ENCODE results near the gene ADARB1. TPM values are rescaled to one million over a fixed set of nuclear protein-coding genes. Genes with fewer than 3 reads are reported as not detected.

The ADARB1 gene
- total RNA-seq, 1 donor from 2014 or later = 18.8 TPM

- no peak for DNase-seq (ENCODE audit: low read depth, low spot score)
These were observed 627 bp downstream of the ADARB1 start for GRCh38 chr21:45074818-45075595.

GRCh38 chr21:45075596-45076244, 1.3 kb downstream of the ADARB1 start:
- no peak for DNase-seq (ENCODE audit: low read depth, low spot score)

GRCh38 chr21:45076245-45076711, 1.9 kb downstream of the ADARB1 start:
- DNase-seq (ENCODE audit: low read depth, low spot score) = no peak

- DNase-seq (ENCODE audit: low read depth, low spot score) = no peak
These were observed 4.0 kb downstream of the ADARB1 start for GRCh38 chr21:45078371-45078770.

- no peak for DNase-seq (ENCODE audit: low read depth, low spot score)
These were observed 4.5 kb downstream of the ADARB1 start for GRCh38 chr21:45078877-45079281.

GRCh38 chr21:45079351-45079750, 5.0 kb downstream of the ADARB1 start:
- DNase-seq (ENCODE audit: low read depth, low spot score) = no peak

- no peak for DNase-seq (ENCODE audit: low read depth, low spot score)
These were observed 5.9 kb downstream of the ADARB1 start for GRCh38 chr21:45080232-45080631.

GRCh38 chr21:45080639-45081414, 6.4 kb downstream of the ADARB1 start:
- DNase-seq (ENCODE audit: low read depth, low spot score) = no peak

GRCh38 chr21:45081636-45082035, 7.3 kb downstream of the ADARB1 start:
- no peak for DNase-seq (ENCODE audit: low read depth, low spot score)

GRCh38 chr21:45082736-45083135, 8.4 kb downstream of the ADARB1 start:
- no peak for DNase-seq (ENCODE audit: low read depth, low spot score)

- no peak for DNase-seq (ENCODE audit: low read depth, low spot score)
These were observed 9.7 kb downstream of the ADARB1 start for GRCh38 chr21:45084121-45084520.

- DNase-seq (ENCODE audit: low read depth, low spot score) = no peak
These were observed 10.6 kb downstream of the ADARB1 start for GRCh38 chr21:45084881-45085536.

GRCh38 chr21:45085700-45086099, 11.3 kb downstream of the ADARB1 start:
- DNase-seq (ENCODE audit: low read depth, low spot score) = no peak

GRCh38 chr21:45086337-45086958, 12.1 kb downstream of the ADARB1 start:
- DNase-seq (ENCODE audit: low read depth, low spot score) = no peak

GRCh38 chr21:45087022-45087823, 12.8 kb downstream of the ADARB1 start:
- DNase-seq (ENCODE audit: low read depth, low spot score) = no peak

- no peak for DNase-seq (ENCODE audit: low read depth, low spot score)
These were observed 13.7 kb downstream of the ADARB1 start for GRCh38 chr21:45088116-45088515.

GRCh38 chr21:45088729-45089128, 14.3 kb downstream of the ADARB1 start:
- no peak for DNase-seq (ENCODE audit: low read depth, low spot score)

- no peak for DNase-seq (ENCODE audit: low read depth, low spot score)
These were observed 15.6 kb downstream of the ADARB1 start for GRCh38 chr21:45089964-45090363.

- no peak for DNase-seq (ENCODE audit: low read depth, low spot score)
These were observed 16.6 kb downstream of the ADARB1 start for GRCh38 chr21:45090966-45091365.

All from pulmonary artery endothelial cell (primary cell).